Islet precursor cell (in vitro differentiated cells): ENCODE data around the gene WDR7.
"Not testable (repeated sequence)": the region's sequence is repeated elsewhere in the genome, so short reads cannot be mapped to it uniquely, and the experiment has no call there.

Source experiments
- DNase-seq: peaks from one replicate; pipeline ENCODE4 v3.0.0-alpha.2; 2018

Gene WDR7

DNA sequence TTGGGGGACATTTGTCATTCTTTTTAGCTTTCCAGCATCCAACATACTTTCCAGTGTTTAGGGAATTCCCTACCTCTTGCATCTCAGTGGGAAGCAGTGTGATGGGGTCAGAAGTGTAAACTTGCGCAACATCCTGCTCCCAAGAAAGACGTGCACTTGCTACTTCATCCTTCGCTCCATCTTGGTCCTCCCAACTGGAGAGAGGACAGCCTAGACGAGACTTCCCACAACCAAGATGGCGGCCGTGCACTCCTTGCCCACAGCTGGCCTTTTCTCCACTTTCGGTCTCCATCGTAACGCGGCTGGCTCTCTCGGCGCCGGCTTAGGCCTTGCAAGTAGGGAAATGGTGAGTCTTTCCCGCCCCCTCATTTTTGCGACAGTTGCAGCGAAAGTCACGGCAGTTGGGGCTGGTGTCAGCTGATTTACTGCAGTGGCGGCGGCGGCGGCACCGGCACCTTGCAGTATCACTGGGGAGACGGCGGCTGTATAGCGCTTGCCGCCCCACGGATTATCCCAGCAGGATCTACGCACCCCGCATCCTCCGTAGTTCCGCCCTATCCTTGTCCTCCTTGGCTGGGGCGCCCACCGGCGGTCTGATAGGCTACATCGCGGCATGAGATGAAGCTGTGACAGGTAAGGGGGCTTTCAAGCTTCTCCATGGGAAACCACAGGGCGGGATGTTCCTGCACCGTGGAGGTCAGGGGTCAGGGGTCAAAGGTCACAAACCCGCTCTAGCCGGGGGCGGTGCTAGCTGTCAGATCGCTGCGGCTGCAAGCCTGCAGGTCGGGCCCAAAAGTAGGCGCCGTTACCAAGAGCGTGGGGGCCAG is at the start of gene WDR7:
TSS of gene WDR7 (plus strand) at position 416 of the 827 bp plus-strand sequence. CDS start 21,157 bp downstream, outside the sequence.
- peak; percentile 99 for DNase-seq

GRCh38 chr18:56606618-56607017 is 44.5 kb upstream of the WDR7 start:
- no peak for DNase-seq

DNA sequence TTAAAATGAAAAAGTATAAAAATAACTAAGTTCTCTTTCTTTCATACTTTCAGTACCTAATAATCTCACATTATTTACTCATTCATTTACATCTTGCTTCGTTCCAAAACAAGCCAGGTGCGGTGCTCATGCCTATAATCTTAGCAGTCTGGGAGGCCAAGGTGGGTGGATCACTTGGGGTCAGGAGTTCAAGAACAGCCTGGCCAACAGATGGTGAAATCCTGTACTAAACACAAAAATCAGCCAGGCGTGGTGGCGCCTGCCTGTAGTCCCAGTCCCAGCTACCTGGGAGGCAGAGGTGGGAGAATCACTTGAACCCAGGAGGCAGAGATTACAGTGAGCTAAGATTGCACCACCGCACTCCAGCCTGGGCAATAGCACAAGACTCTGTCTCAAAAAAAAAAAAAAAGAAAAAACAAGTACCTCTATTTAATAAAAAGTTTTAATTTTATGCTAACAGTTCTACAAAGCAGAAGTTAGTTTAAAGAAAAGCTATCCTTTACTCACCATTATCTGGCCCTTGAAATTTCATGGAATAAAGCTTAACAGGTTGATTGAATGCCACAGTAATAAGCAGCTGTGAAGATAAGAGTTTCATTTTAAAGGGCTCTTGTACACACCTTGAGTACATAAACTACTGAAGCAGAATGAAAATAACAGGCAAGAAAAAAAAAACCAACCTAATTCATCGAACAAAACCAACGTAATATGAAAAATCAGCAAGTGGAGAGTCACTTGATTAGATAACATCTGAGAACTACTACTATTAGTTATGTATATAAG is 35.2 kb upstream of the WDR7 start:
- no peak for DNase-seq

DNA sequence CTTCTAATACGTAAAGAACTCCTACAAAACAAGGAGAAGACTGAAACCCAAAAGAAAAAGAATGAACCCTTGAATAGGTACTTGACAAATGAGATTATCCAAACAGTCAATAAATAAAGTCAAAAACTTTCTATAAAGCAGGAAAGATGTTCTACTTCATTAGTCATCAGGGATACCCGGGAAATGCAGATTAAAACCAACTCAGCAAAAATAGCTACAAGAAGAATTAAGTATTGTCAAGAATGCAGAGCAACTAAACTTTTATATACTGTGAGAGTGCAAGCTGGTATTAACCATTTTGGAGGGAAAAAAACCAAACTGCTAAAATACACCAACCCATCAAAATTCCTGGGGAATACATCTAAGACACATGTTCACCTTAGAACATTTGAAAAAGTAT is 23.2 kb upstream of the WDR7 start:
- no peak for DNase-seq

DNA sequence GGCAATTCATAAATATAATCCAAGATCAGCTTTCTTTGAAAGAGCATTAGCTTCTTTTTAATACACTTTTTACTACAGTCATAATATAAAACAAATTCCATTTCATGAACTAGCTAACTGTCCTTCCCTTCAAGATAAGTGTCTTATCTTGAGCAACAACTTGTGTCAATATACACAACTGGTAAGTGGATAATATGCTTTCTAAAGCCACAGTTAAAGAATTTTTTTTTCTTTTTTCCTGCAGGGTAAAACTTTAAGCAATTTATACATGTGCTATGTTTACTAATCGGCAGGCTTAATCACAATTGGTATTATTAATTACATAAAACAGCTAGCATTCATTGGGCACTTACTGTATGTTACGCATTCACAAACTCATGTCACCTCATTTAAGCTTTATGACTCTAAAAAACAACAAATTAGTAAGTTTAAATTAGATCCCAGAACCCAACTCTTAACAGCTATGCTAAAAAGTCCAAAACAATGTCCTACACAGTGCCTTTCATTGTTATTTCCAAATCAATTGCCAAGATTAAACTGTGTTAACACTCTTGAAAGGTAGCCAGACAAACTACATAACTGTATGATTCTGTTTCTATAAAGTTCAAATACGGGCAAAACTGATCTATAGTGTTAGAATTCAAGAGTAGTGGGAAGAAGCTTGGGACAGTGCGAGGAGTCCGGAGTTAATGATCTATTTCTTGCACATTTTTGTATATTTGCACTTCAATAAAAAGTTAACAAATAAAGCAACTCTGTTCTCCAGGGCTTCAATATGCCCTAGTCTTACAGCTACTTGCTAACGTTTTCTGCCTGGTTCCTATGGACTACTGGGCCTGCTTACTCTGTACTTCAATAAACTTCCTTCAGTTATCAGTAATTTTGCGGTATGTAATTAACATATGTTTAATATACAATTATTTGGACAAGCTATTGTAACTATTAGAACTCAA is 18.8 kb upstream of the WDR7 start:
- no peak for DNase-seq

DNA sequence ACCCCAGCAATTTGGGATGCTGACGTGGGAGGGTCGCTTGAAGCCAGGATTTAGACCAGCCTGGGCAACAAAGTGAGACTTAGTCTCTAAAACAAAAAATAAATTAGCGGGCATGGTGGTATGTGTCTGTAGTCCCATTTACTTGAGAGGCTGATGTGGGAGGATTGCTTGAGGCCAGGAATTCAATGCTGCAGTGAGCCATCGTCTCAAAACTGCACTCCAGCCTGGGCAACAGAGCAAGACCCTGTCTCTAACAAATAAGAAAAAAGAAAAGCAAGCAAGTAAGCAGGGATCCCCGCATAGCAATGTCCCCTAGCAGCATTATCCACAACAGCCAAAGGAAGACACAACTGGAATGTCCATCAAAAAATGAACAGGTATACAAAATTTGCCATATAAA is 16.2 kb upstream of the WDR7 start:
- DNase-seq, result no peak

DNA sequence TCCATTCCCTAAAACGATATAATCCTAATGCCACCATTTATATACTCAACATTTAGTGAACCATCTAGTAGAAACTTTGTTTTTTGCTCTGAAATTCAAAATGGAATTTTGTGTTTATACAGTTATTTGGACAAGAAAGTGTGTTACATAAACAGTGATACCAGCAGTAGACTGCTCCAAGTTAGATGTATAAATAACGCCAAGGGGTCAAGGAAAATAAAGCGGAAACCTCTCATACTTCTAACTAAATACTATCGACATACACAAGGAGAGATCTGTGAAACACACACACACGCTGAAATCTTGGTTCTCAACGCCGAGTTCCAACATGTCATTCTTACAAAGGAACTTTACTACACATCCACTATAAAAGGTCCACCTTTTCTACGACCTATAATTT is 14.0 kb upstream of the WDR7 start:
- no peak for DNase-seq

- peak; percentile 52 for DNase-seq
These were observed 13.4 kb upstream of the WDR7 start for GRCh38 chr18:56637711-56638231.

DNA sequence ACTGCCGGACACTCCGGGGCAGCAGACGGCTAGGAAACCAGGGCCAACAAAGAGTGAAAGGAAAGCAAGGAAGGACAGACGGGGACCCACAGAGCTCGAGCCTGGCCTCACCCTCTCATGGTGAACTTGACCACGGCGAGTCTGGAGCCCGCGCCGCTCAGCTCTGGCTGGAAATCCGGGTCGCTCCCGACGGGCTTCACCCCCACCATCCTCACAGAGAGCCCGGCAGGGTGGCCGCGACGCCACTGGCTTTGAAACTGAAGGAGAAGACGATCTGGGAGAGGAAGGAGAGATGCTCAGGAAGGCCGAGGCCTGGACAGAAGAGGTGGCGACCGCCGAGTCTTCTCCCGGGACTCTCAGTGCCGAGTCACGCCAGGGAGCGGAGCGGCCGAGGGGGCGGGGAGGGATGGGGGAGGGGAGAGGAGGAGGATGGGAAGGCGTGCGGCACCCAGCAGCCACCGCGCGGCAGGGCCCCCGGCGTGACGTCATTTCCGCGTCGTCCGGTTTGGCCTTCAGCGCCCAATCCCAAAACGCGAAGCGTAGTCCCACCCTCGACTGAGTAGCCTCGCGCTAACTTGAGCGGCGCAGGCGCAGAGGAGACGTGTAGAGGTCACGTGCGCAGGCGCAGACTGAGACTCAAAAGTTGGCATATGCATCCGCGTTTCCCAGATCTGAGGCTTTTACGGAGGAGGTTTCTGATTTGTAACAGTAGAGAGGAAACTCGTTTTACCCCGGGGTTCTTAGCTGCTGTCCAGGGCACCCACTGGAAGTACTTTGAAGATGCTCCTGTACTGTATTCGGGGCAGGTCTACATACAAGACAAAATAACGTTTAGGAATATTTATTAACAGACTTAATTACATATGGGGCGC is 12.7 kb upstream of the WDR7 start, which contains the start of gene TXNL1:
TSS of gene TXNL1 (minus strand) at position 361 of the 872 bp plus-strand sequence. CDS start at position 209, 152 bp downstream.
- peak; percentile 99 for DNase-seq

- DNase-seq, result no peak
These were observed 12.1 kb upstream of the WDR7 start for GRCh38 chr18:56639104-56639381.

GRCh38 chr18:56639571-56639970 is 11.6 kb upstream of the WDR7 start:
- DNase-seq, result no peak

DNA sequence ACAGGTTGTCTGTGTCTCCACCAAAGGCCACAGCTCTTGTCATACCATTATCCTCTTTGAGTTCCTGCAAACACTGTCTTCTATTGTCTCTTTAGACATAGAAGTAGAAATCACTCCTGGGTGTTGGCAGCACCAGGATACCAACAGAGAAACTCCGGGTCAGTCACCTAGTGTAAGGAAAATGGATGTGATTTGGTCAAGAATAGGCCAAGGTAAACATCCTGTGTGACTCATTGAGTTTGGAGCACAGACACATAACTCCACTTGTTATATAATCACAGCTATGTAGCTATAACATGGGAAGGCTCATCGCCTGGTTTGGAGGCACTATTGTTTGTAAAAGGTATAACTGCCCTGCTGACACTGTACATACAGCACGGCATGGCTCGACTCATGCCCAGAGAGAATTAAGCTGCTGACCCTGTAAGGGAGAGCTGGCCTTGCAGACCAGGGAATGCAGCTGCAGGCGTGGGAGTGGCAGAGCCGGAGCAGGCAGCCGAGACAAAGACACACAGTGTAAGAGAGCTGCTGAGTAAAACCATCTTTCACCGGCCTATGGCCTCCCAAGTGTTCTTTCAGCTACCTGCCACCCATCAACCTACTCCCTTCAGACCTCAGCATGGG is 9.3 kb upstream of the WDR7 start:
- DNase-seq, result peak; percentile 62

- DNase-seq, result no peak
These were observed 7.8 kb upstream of the WDR7 start for GRCh38 chr18:56643381-56643780.

DNA sequence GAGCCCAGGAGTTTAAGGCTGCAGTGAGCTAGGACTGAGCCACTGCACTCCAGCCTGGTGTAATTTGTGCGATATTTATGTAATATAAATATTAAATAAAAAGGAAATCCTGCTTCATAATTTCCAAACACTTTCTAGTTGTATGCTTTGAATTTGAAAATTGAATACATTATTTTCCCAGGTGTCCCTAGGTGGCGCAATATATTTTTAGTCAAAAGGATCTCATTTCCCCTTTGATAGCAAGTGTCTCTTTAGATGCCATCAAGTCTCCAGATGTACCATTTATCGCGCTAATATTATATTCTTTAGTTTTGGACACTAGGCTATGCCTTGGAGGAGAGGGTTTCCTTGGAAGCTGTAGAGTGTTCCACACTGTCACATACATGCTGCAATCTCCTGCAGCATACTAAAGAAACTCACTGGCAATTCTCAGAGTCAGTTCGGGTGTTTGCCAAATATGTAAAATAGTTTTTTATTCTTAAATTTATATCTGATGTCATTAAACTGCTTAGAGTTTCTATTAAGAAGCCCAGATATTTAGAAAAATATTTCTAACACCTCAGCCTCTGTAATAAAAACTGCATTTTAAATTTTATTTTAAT is 5.6 kb upstream of the WDR7 start:
- no peak for DNase-seq

GRCh38 chr18:56647071-56647470 is 4.1 kb upstream of the WDR7 start:
- DNase-seq, result no peak

- DNase-seq, result no peak
These were observed 2.9 kb upstream of the WDR7 start for GRCh38 chr18:56647951-56648893.

DNA sequence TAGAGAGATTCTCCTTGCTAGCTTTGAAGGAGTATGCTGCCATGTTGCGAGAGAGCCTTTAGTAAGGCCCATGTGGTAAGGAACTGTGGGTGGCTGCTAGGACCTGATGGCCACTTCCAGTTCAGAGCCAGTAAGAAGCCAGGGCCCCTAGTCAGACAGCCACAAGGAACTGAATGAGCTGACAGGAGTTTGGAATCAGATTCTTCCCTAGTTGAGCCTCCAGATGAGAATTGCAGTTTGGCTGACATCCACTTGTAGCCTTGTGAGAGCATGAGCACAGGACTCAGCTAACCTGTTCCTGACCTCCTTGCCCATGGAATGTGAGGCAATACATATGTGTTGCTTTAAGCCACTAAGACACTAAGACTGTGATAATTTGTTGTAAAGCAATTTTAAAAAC is 1.2 kb upstream of the WDR7 start:
- no peak for DNase-seq

DNA sequence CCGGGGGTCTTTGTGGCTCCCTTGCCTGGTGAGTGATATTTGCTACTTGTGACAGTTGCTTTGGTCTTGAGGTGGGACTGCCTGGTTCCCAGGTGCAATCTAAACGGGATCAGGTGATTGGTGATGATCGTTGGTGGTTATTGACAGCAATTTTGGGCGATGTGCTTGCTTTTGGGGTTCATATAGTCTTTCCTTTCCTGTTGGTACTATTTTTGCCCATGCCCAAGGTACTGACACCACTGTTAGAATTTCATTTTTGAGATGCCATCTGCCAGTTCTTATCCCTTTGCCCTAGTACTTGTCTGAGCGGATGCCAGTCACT is 573 bp downstream of the WDR7 start:
- DNase-seq, result no peak

GRCh38 chr18:56652802-56653201 is 1.6 kb downstream of the WDR7 start:
- no peak for DNase-seq

- not testable (repeated sequence) for DNase-seq
These were observed 3.1 kb downstream of the WDR7 start for GRCh38 chr18:56654280-56654679.
